Calu3 (cell line): ENCODE results near the gene TBL1X. TPM values are rescaled to one million over a fixed set of nuclear protein-coding genes. Genes with fewer than 3 reads are reported as not detected.

Experiments used
- BruUV-seq: library from RNA; stranded (reverse); fragments of 400-500 nt; replicated peaks from 2 replicates; lab custom pipeline; 2021; lab: Mats Ljungman, UMichigan
- CTCF ChIA-PET: fragments of 300-600 bp; sonication (Branson Sonifier 250); formaldehyde crosslinking; loops from one replicate; lab custom pipeline; 2022; ENCODE audit warnings: antibody characterized with exemption; lab: Charles Lee
- DNase-seq: peaks from one replicate; pipeline ENCODE4 v3.0.0; 2022
- H3K27ac Mint-ChIP-seq: one replicate; pipeline ENCODE4 v1.8.0; 2022; ENCODE audit warnings: mixed read lengths; ENCODE audit not compliant: unreplicated experiment
- H3K27me3 Mint-ChIP-seq: one replicate; pipeline ENCODE4 v1.8.0; 2022; ENCODE audit warnings: mixed read lengths; ENCODE audit not compliant: unreplicated experiment
- H3K36me3 Mint-ChIP-seq: one replicate; pipeline ENCODE4 v1.8.0; 2022; ENCODE audit warnings: mild to moderate bottlenecking, moderate library complexity, mixed read lengths; ENCODE audit not compliant: insufficient read depth, unreplicated experiment
- H3K4me1 Mint-ChIP-seq: one replicate; pipeline ENCODE4 v1.8.0; 2022; ENCODE audit warnings: mild to moderate bottlenecking, low read depth, mixed read lengths; ENCODE audit not compliant: unreplicated experiment
- H3K4me3 Mint-ChIP-seq: one replicate; pipeline ENCODE4 v1.8.0; 2022; ENCODE audit warnings: mild to moderate bottlenecking, low read depth, moderate library complexity, mixed read lengths; ENCODE audit not compliant: unreplicated experiment
- H3K9me3 Mint-ChIP-seq: one replicate; pipeline ENCODE4 v1.8.0; 2022; ENCODE audit warnings: low read depth, mixed read lengths; ENCODE audit not compliant: unreplicated experiment
- intact Hi-C: fragments of 100-400 bp; cut with micrococcal nuclease; formaldehyde crosslinking; loops from one replicate; pipeline ENCODE4 v1.10.0; 2022; ENCODE audit not compliant: unreplicated experiment
- total RNA-seq: library from RNA; stranded (reverse); gene quantifications from 2 replicates; pipeline ENCODE4 v1.2.3, GENCODE V29; 2022
- TF ChIP-seq, protein P1 (sequence below): fragments of 200-600 bp; IDR thresholded peaks from one replicate; pipeline ENCODE4 v1.8.0; 2022; ENCODE audit warnings: antibody characterized with exemption; ENCODE audit not compliant: unreplicated experiment

The TBL1X gene
- total RNA-seq, 1 experiment from 2014 or later: 25.0 TPM

DNA sequence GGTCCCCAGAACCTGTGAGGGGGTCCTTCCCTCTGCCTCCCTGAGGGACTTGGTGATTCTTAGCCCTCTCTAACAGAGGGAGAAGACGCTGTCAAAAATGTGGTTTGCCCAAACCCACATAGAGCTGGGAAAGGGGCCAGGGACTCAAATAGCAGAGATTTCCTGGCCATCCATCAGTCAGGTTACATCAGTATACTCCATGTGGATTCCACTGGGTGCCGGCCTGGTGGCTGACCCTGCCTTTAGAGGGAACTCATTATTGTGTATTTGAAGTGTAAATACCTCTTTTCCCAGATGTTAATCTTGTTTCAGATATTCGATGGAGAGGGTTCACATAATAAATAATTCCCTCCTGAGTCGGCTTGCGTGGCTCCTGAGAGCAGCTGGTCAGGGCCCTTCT, 130.3 kb downstream of the TBL1X start:
- no TSS peak for BruUV-seq
- Mint-ChIP-seq H3K36me3 (no peaks in the 10 kb centered on the region), H3K27ac (no peak overlapping the region), H3K4me3 (no peak overlapping the region), H3K4me1 (no peaks in the 10 kb centered on the region), H3K27me3 (no peaks in the 10 kb centered on the region), H3K9me3 (peaks cover 6% of the 10 kb centered on the region)
- TF ChIP-seq, protein P1, sequence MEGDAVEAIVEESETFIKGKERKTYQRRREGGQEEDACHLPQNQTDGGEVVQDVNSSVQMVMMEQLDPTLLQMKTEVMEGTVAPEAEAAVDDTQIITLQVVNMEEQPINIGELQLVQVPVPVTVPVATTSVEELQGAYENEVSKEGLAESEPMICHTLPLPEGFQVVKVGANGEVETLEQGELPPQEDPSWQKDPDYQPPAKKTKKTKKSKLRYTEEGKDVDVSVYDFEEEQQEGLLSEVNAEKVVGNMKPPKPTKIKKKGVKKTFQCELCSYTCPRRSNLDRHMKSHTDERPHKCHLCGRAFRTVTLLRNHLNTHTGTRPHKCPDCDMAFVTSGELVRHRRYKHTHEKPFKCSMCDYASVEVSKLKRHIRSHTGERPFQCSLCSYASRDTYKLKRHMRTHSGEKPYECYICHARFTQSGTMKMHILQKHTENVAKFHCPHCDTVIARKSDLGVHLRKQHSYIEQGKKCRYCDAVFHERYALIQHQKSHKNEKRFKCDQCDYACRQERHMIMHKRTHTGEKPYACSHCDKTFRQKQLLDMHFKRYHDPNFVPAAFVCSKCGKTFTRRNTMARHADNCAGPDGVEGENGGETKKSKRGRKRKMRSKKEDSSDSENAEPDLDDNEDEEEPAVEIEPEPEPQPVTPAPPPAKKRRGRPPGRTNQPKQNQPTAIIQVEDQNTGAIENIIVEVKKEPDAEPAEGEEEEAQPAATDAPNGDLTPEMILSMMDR: no peak
- intact Hi-C loops: no loop called here
- DNase-seq: no peak
- CTCF ChIA-PET: no interaction called here

- Mint-ChIP-seq H3K36me3 (no peaks in the 10 kb centered on the region), H3K4me3 (no peak overlapping the region), H3K4me1 (no peaks in the 10 kb centered on the region), H3K27me3 (no peaks in the 10 kb centered on the region), H3K27ac (no peak overlapping the region), H3K9me3 (peaks cover 6% of the 10 kb centered on the region)
- BruUV-seq: no TSS peak
- intact Hi-C loops: no loop called here
- CTCF ChIA-PET: no interaction called here
- DNase-seq: no peak
- TF ChIP-seq, protein P1: no peak
Measured at GRCh38 chrX:9596837-9597236, 132.0 kb downstream of the TBL1X start.

DNA sequence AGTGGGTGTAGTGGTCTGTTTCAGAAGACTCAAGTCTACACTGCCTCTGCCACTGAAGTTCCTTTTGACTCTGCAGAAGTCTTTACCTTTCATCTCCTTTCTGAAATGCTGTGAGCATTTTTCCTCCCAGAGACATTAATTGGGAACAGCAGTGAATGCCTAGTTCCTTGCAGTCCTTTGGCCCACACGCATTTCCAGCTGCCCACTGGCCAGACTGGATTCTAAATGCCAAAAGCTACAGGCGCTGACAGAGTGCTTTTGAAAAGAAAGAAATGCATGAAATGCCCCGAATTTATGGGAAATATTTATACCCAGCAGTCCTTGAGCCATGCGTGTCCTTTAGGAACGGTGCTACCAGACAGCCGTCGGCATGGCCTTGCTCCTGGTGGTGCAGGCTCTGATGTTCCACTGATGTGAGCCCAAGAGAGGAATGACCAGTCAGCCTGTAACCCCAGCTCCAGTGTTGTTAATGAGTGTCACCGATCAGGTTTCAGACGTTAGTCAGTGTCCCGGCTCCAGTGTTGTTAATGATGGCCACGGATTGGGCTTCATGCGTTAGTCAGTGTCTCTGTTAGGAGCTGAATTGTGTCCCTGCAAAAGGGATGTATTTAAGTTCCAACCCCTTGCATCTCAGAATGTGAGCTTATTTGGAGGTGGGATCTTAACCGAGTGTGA, 132.6 kb downstream of the TBL1X start:
- Mint-ChIP-seq H3K9me3 (peaks cover 3% of the 10 kb centered on the region), H3K36me3 (no peaks in the 10 kb centered on the region), H3K4me1 (no peaks in the 10 kb centered on the region), H3K27ac (no peak overlapping the region), H3K27me3 (no peaks in the 10 kb centered on the region), H3K4me3 (no peak overlapping the region)
- intact Hi-C loops: no loop called here
- no TSS peak for BruUV-seq
- TF ChIP-seq, protein P1: no peak
- CTCF ChIA-PET: no interaction called here
- no peak for DNase-seq

GRCh38 chrX:9598344-9598743, 133.5 kb downstream of the TBL1X start:
- Mint-ChIP-seq H3K4me3 (no peak overlapping the region), H3K27me3 (no peaks in the 10 kb centered on the region), H3K9me3 (no peaks in the 10 kb centered on the region), H3K4me1 (no peaks in the 10 kb centered on the region), H3K36me3 (no peaks in the 10 kb centered on the region), H3K27ac (no peak overlapping the region)
- intact Hi-C loops: no loop called here
- no TSS peak for BruUV-seq
- DNase-seq: no peak
- CTCF ChIA-PET: no interaction called here
- TF ChIP-seq, protein P1: no peak
